ENCODE data around the gene ERG28.
A peak's percentile ranks its signal among the peaks of the same experiment; 100 is the strongest.
"Not testable (repeated sequence)": the region's sequence is repeated elsewhere in the genome, so short reads cannot be mapped to it uniquely, and the experiment has no call there.

ERG28 gene, protein sequence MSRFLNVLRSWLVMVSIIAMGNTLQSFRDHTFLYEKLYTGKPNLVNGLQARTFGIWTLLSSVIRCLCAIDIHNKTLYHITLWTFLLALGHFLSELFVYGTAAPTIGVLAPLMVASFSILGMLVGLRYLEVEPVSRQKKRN

DNA sequence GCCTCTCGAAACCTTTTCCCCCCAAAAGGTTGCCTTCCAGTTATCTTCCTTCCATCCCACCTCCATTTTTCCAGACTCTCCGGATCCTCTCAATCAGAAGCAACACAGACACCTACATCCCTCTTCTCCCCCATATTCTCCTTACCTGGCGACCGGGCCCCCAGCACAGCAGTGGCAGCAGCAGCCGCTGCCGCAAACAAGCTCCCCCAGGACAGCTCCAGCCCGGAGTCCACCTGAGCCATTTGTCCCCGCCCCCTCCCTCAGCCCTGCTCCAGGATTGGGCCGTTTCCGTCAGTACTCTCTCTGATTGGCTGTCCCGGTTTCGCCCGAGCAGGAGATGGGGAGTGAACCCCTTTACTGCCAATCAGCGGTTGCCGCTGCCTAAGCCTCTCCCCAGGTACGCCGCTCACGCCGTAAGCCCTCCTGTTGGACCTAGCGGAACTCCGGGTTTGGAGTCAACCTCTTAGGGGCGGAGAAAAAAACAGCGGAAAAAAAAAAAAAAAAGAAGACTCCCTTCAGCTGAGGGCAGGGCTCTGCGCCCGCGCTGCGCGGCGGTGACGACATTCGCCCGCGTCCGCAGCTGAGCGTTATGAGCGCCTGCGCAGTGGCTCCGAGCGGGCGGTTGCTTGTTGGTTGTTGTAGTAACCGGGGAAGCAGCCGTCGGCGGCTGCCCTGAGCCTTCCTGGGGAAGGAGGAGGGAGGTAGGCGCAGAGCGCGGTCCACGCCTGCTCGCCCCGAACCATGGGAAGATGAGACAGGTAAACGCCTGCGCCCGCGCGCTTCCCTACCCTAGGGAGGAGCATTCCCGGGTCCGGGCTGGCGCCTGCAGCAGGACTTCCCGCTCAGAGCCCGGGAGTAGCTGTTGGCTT lies at the start of gene ERG28, which contains the start of gene TTLL5:
Gene ERG28, minus strand, starts transcription at position 247 of the 869 bp plus-strand sequence. CDS start 3,374 bp downstream, outside the sequence.
Gene TTLL5, plus strand, starts transcription at position 617 of the 869 bp plus-strand sequence. CDS start 1,904 bp downstream, outside the sequence.
- Histone ChIP-seq H3K4me1 (ENCODE audit: control insufficient read depth, insufficient read depth, low read length) (peaks cover 8% of the 10 kb centered on the region), H3K36me3 (ENCODE audit: control insufficient read depth, insufficient read depth, low read length) (no peaks in the 10 kb centered on the region), H3K4me3 (ENCODE audit: low read length) (peak within 1 kb of the TSS; percentile 75), H3K27me3 (ENCODE audit: control insufficient read depth, insufficient read depth, low read length) (no peaks in the 10 kb centered on the region), H3K9ac (ENCODE audit: low read length) (peak within 1 kb of the TSS; percentile 74), H3K9me3 (ENCODE audit: control insufficient read depth, low read length) (no peaks in the 10 kb centered on the region)

DNA sequence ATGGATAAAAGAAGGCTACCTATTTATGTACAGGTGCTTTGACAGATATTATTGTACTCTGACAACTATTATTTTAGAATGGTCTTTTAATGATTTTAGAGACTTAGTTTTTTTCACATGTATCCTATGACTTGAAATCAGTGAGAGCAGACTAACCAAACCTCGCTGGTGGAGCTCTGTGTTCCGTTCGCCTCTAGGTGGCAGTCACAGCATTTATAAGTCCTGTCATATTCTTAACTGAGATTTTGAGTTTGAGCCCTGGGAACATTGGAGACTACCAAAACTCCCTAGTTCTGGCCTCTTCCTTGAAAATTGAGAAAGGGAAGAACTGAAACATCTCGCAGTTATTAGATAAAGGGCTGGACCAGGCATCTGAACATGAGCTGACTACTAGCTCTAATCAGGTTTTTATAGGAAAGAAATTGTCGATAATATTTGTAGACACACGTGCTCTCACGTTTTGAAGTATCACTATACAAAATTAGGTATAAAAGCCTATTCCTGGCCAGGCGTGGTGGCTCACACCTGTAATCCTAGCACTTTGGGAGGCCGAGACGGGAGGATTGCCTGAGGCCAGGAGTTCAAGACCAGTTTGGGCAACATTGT lies 48.6 kb upstream of the ERG28 start:
- Histone ChIP-seq H3K36me3 (ENCODE audit: control insufficient read depth, insufficient read depth, low read length) (no peaks in the 10 kb centered on the region), H3K4me3 (ENCODE audit: low read length) (no peak overlapping the region), H3K4me1 (ENCODE audit: control insufficient read depth, insufficient read depth, low read length) (peaks cover 11% of the 10 kb centered on the region), H3K9me3 (ENCODE audit: control insufficient read depth, low read length) (no peaks in the 10 kb centered on the region), H3K27me3 (ENCODE audit: control insufficient read depth, insufficient read depth, low read length) (no peaks in the 10 kb centered on the region), H3K9ac (ENCODE audit: low read length) (no peak overlapping the region)

DNA sequence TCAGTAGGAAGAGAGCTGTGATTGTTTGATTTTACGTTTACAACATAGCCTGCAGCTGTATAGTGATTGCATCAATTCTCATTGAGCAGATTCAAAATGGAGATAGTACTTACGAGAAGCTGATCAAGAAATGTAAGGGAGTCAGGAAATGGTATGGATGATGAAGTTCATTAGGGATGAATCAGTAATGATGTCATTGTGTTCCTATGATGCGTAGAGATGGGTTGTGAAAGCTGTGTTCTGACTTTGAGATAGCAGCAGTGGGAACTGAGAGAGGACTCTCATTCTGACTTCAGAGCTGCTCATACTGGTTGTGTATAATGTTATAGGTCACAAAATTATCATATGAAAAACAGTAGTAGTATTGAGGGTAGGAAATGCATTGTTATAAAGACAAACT lies 44.3 kb upstream of the ERG28 start:
- H3K9ac ChIP-seq (ENCODE audit: low read length): no peak overlapping the region
- H3K4me3 ChIP-seq (ENCODE audit: low read length): no peak overlapping the region
- H3K27me3 ChIP-seq (ENCODE audit: control insufficient read depth, insufficient read depth, low read length): no peaks in the 10 kb centered on the region
- no peaks in the 10 kb centered on the region for H3K36me3 ChIP-seq (ENCODE audit: control insufficient read depth, insufficient read depth, low read length)
- H3K4me1 ChIP-seq (ENCODE audit: control insufficient read depth, insufficient read depth, low read length): no peaks in the 10 kb centered on the region
- H3K9me3 ChIP-seq (ENCODE audit: control insufficient read depth, low read length): no peaks in the 10 kb centered on the region

DNA sequence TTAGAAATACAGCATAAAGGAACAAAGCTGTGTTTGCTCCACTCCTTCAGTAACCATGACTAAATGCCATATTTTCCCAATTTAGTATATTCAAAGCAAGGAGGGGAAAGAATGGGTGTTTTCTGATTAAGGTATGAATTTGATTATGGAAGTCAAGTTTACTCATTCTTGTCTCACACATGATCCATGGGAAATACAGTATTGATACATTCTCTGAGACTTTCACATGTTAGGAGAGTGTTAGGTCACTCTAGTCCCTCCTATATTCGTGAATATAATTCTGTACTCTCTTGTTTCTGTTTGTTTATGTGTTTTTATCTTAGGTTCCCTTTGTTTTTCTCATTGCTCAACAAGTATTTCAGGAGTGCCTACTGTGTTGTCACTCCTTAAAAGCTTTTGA lies 42.8 kb upstream of the ERG28 start:
- H3K4me1 ChIP-seq (ENCODE audit: control insufficient read depth, insufficient read depth, low read length): no peaks in the 10 kb centered on the region
- no peak overlapping the region for H3K9ac ChIP-seq (ENCODE audit: low read length)
- H3K27me3 ChIP-seq (ENCODE audit: control insufficient read depth, insufficient read depth, low read length): no peaks in the 10 kb centered on the region
- no peak overlapping the region for H3K4me3 ChIP-seq (ENCODE audit: low read length)
- no peaks in the 10 kb centered on the region for H3K9me3 ChIP-seq (ENCODE audit: control insufficient read depth, low read length)
- no peaks in the 10 kb centered on the region for H3K36me3 ChIP-seq (ENCODE audit: control insufficient read depth, insufficient read depth, low read length)

DNA sequence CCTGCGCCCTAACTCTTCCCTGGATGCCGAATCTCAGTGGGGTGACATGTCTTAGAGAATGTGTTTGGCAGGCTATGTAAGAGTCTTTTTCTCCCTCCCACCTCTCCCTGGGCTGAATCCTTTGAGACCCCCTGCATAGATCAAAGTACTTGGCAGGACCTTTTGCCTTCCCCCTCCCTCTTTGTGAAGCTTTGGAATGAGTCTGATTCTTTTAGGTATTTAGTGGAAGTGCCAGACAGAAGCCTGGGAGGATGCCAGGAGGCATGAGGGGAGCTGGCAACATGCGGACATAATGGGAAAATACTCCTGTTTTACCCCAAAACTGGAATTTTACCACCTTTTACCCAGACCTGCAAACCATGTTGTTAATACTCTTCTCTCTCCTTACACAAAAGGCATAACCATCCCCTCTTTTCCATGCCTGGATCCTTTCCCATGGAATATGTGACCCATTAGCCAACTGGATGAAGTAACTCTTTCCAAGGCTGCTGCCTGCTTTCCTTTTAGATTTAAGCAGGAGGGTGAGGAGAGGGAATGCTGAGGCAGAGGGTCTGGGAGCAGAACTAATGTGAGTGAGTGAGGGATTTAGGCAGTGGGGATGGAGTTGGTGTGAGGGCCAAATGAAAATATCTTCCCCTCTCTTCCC lies 42.1 kb upstream of the ERG28 start:
- H3K9ac ChIP-seq (ENCODE audit: low read length): no peak overlapping the region
- H3K36me3 ChIP-seq (ENCODE audit: control insufficient read depth, insufficient read depth, low read length): no peaks in the 10 kb centered on the region
- no peak overlapping the region for H3K4me3 ChIP-seq (ENCODE audit: low read length)
- no peaks in the 10 kb centered on the region for H3K9me3 ChIP-seq (ENCODE audit: control insufficient read depth, low read length)
- no peaks in the 10 kb centered on the region for H3K4me1 ChIP-seq (ENCODE audit: control insufficient read depth, insufficient read depth, low read length)
- H3K27me3 ChIP-seq (ENCODE audit: control insufficient read depth, insufficient read depth, low read length): no peaks in the 10 kb centered on the region

DNA sequence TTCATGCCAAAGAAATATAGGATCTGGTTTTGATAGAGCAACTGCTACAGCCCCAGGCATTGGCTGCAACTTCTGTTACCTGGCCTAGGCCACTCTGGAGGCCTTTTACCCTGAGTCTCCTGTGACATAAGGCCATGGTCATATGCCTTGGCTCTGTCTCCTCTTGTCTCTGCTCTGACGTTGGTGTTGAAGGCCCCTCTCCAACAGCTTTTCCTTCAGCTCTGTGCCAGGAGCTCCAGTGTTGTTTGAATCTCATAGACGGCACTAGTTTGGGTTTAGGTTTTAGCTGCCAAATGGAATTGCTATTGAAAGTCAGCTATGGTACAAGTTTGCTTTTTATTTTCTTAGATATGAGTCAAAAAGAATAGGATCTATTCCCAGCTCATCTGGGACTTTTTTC lies 41.4 kb upstream of the ERG28 start:
- no peaks in the 10 kb centered on the region for H3K4me1 ChIP-seq (ENCODE audit: control insufficient read depth, insufficient read depth, low read length)
- no peaks in the 10 kb centered on the region for H3K9me3 ChIP-seq (ENCODE audit: control insufficient read depth, low read length)
- no peaks in the 10 kb centered on the region for H3K36me3 ChIP-seq (ENCODE audit: control insufficient read depth, insufficient read depth, low read length)
- no peak overlapping the region for H3K9ac ChIP-seq (ENCODE audit: low read length)
- no peaks in the 10 kb centered on the region for H3K27me3 ChIP-seq (ENCODE audit: control insufficient read depth, insufficient read depth, low read length)
- no peak overlapping the region for H3K4me3 ChIP-seq (ENCODE audit: low read length)

DNA sequence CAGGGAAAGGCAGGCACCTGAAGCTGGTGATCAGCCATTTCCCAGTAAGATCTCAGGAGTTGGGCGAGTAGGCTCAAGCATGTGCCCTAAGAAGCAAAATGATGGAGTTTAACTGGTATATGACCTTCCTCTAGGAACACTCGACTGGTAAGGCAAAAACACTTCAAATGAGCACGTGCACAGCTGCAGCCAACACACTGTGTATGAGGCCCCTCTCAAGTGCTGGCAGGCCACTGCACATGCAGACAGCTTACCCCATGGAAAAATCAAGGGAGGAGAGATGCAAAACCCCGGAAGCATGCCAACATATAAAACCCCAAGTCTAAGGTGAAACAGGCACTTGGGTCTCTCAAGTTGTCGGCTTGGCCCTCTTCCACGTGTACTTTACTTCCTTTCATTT lies 39.6 kb upstream of the ERG28 start:
- Histone ChIP-seq H3K36me3 (ENCODE audit: control insufficient read depth, insufficient read depth, low read length) (no peaks in the 10 kb centered on the region), H3K9me3 (ENCODE audit: control insufficient read depth, low read length) (no peaks in the 10 kb centered on the region), H3K4me1 (ENCODE audit: control insufficient read depth, insufficient read depth, low read length) (no peaks in the 10 kb centered on the region), H3K9ac (ENCODE audit: low read length) (no peak overlapping the region), H3K27me3 (ENCODE audit: control insufficient read depth, insufficient read depth, low read length) (no peaks in the 10 kb centered on the region), H3K4me3 (ENCODE audit: low read length) (no peak overlapping the region)

DNA sequence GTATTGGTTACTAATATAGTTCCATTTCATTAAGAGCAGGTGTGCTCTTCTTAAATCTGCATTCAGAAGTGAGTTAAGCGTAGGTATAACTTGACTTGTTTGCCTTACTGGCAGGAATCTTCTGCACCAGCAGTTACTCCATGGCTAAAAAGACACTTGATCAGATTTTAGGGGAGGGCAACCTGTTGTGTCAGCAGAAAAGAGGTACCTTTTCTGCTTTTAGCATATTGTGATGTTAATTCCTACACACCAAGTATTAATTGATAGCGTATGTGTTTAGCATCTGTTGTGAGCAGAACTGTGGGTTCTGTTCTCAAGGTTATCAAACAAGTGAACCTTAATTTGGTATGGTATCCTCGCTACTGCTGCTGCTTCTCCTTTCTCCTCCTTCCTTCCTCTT lies 38.7 kb upstream of the ERG28 start:
- Histone ChIP-seq H3K9ac (ENCODE audit: low read length) (no peak overlapping the region), H3K4me3 (ENCODE audit: low read length) (no peak overlapping the region), H3K4me1 (ENCODE audit: control insufficient read depth, insufficient read depth, low read length) (no peaks in the 10 kb centered on the region), H3K27me3 (ENCODE audit: control insufficient read depth, insufficient read depth, low read length) (no peaks in the 10 kb centered on the region), H3K36me3 (ENCODE audit: control insufficient read depth, insufficient read depth, low read length) (no peaks in the 10 kb centered on the region), H3K9me3 (ENCODE audit: control insufficient read depth, low read length) (no peaks in the 10 kb centered on the region)

DNA sequence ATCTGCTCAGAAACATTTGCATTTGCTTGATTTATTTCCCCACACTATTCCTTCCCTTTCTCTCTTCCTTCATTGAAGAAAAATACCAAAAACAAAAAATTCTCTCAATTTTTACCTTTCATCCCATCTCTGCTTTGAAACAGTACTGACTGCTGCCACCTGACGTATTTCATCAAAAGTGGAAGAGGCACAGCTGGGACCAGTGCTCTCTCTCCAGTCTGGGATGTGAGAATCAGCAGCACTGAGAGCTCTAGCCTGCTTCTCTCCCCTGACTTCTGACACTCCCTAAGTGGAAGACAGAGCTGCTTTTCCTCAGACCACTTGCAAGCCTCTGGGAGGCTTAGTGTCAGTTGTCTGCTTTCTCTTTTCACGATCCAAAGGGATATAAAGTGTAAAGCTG lies 37.2 kb upstream of the ERG28 start:
- H3K9ac ChIP-seq (ENCODE audit: low read length): no peak overlapping the region
- no peaks in the 10 kb centered on the region for H3K9me3 ChIP-seq (ENCODE audit: control insufficient read depth, low read length)
- no peaks in the 10 kb centered on the region for H3K36me3 ChIP-seq (ENCODE audit: control insufficient read depth, insufficient read depth, low read length)
- H3K27me3 ChIP-seq (ENCODE audit: control insufficient read depth, insufficient read depth, low read length): no peaks in the 10 kb centered on the region
- H3K4me1 ChIP-seq (ENCODE audit: control insufficient read depth, insufficient read depth, low read length): no peaks in the 10 kb centered on the region
- H3K4me3 ChIP-seq (ENCODE audit: low read length): no peak overlapping the region

DNA sequence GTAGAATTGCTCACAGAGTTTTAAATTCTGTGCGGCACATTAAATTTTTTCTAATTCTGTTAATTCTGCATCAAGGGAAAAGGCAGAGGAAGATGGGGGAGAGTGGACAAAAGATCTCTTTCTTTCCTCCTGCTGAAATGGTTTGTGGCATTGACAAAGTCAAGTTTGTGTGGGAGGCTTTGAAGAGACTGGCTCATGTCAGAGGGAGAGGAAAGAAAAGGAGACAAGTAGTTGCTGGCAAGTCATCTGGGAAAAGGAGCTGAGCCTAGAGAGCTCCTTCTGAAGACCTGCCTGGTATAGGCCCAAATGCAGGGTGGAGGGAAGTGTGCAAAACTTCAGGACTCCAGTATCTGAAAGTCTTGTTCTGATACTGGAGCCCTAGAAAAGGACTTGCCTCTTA lies 36.7 kb upstream of the ERG28 start:
- H3K4me1 ChIP-seq (ENCODE audit: control insufficient read depth, insufficient read depth, low read length): no peaks in the 10 kb centered on the region
- no peaks in the 10 kb centered on the region for H3K27me3 ChIP-seq (ENCODE audit: control insufficient read depth, insufficient read depth, low read length)
- H3K36me3 ChIP-seq (ENCODE audit: control insufficient read depth, insufficient read depth, low read length): no peaks in the 10 kb centered on the region
- H3K9ac ChIP-seq (ENCODE audit: low read length): no peak overlapping the region
- no peaks in the 10 kb centered on the region for H3K9me3 ChIP-seq (ENCODE audit: control insufficient read depth, low read length)
- no peak overlapping the region for H3K4me3 ChIP-seq (ENCODE audit: low read length)

DNA sequence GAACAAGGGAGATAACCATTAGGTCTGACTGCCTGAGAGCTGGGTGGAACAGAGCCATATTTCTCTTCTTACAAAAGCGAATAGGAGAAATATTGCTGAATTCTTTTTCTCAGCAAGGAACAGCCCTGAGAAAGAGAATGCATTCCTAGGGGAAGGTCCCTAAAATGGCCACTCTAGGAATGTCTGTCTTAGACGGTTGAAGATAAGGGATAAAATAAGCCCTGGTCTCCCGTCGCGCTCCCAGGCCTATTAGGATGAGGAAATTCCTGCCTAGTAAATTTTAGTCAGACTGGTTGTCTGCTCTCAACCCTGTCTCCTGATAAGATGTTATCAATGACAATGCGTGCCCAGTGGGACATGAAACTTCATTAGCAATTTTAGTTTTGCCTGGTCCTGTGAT lies 34.3 kb upstream of the ERG28 start:
- not testable (repeated sequence) for H3K9me3 ChIP-seq (ENCODE audit: control insufficient read depth, low read length); H3K9ac ChIP-seq (ENCODE audit: low read length); H3K36me3 ChIP-seq (ENCODE audit: control insufficient read depth, insufficient read depth, low read length); H3K4me1 ChIP-seq (ENCODE audit: control insufficient read depth, insufficient read depth, low read length); H3K27me3 ChIP-seq (ENCODE audit: control insufficient read depth, insufficient read depth, low read length); H3K4me3 ChIP-seq (ENCODE audit: low read length)

DNA sequence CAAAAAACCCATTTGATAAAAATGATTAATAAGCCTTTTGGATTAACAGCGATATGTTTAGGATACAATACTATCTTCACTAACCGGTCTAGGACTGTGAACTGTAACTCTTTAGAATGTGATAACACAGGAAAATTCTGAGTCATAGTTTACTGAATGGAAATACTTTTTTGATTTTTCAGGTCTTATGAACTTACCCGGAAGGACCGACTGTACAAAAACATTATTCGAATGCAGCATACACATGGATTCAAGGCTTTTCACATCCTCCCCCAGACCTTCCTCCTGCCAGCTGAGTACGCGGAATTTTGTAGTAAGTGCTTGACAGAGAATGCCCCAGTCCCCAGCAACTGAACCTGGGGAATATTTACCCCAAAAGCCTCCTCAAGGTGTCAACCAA lies 29.3 kb upstream of the ERG28 start:
- H3K27me3 ChIP-seq (ENCODE audit: control insufficient read depth, insufficient read depth, low read length): no peaks in the 10 kb centered on the region
- no peaks in the 10 kb centered on the region for H3K4me1 ChIP-seq (ENCODE audit: control insufficient read depth, insufficient read depth, low read length)
- H3K9ac ChIP-seq (ENCODE audit: low read length): no peak overlapping the region
- no peaks in the 10 kb centered on the region for H3K36me3 ChIP-seq (ENCODE audit: control insufficient read depth, insufficient read depth, low read length)
- no peaks in the 10 kb centered on the region for H3K9me3 ChIP-seq (ENCODE audit: control insufficient read depth, low read length)
- no peak overlapping the region for H3K4me3 ChIP-seq (ENCODE audit: low read length)

Measured in mucosa of stomach (tissue), 1 donor.